Neural progenitor cell (in vitro differentiated cells): Measurements from ENCODE around the gene RNF217. TPM values are rescaled to one million over a fixed set of nuclear protein-coding genes. Genes with fewer than 3 reads are reported as not detected.
"Not testable (repeated sequence)": the region's sequence is repeated elsewhere in the genome, so short reads cannot be mapped to it uniquely, and the experiment has no call there.

Experiments used
- DNase-seq: peaks from one replicate; pipeline ENCODE4 v3.0.0-alpha.2; 2016; ENCODE audit warnings: low spot score
- H2AFZ ChIP-seq: fragments of 200-600 bp; sonication (generic); replicated peaks from 2 replicates; pipeline ENCODE4 v1.6.1; 2016; ENCODE audit warnings: antibody characterized with exemption
- H3F3A ChIP-seq: fragments of 200-600 bp; sonication (generic); 2 replicates; pipeline ENCODE4 v1.6.1; 2016; ENCODE audit warnings: antibody characterized with exemption, low read depth
- H3K27ac ChIP-seq: fragments of 200-600 bp; sonication (generic); 2 replicates; pipeline ENCODE4 v1.5.1; 2016; ENCODE audit warnings: mild to moderate bottlenecking
- H3K27me3 ChIP-seq: fragments of 200-600 bp; sonication (generic); 2 replicates; pipeline ENCODE4 v1.6.1; 2016; ENCODE audit warnings: mild to moderate bottlenecking, moderate library complexity
- H3K36me3 ChIP-seq: fragments of 200-600 bp; sonication (generic); 2 replicates; pipeline ENCODE4 v1.5.1; 2016
- H3K4me1 ChIP-seq: fragments of 200-600 bp; sonication (generic); 2 replicates; pipeline ENCODE4 v1.6.1; 2016; ENCODE audit warnings: mixed run types
- H3K4me2 ChIP-seq: fragments of 200-600 bp; sonication (generic); 2 replicates; pipeline ENCODE4 v1.6.1; 2016
- H3K4me3 ChIP-seq: fragments of 200-600 bp; sonication (generic); 2 replicates; pipeline ENCODE4 v1.5.1; 2016
- H3K79me2 ChIP-seq: fragments of 200-600 bp; sonication (generic); 2 replicates; pipeline ENCODE4 v1.6.1; 2016; ENCODE audit warnings: low read depth
- H3K9ac ChIP-seq: fragments of 200-600 bp; sonication (generic); 2 replicates; pipeline ENCODE4 v1.6.1; 2016
- H3K9me3 ChIP-seq: fragments of 200-600 bp; sonication (generic); 2 replicates; pipeline ENCODE4 v1.5.1; 2016; ENCODE audit warnings: low read depth
- H4K20me1 ChIP-seq: fragments of 200-600 bp; sonication (generic); 2 replicates; pipeline ENCODE4 v1.6.1; 2016; ENCODE audit warnings: low read depth
- H3K27ac Mint-ChIP-seq: 3 replicates; pipeline ENCODE4 v1.8.0; 2021; ENCODE audit warnings: mixed read lengths
- H3K27me3 Mint-ChIP-seq: 2 replicates; pipeline ENCODE4 v1.8.0; 2022; ENCODE audit warnings: low read depth, mild to moderate bottlenecking, inconsistent platforms, moderate library complexity, mixed read lengths; ENCODE audit not compliant: insufficient read depth
- H3K36me3 Mint-ChIP-seq: 3 replicates; pipeline ENCODE4 v1.8.0; 2021; ENCODE audit warnings: mixed read lengths
- H3K4me1 Mint-ChIP-seq: 3 replicates; pipeline ENCODE4 v1.8.0; 2021; ENCODE audit warnings: mixed read lengths
- H3K4me3 Mint-ChIP-seq: 3 replicates; pipeline ENCODE4 v1.8.0; 2021; ENCODE audit warnings: mild to moderate bottlenecking, moderate library complexity, mixed read lengths
- H3K9me3 Mint-ChIP-seq: 3 replicates; pipeline ENCODE4 v1.8.0; 2020; ENCODE audit warnings: mixed read lengths
- CTCF ChIP-seq: fragments of 200-600 bp; sonication (generic); IDR thresholded peaks from 2 replicates; pipeline ENCODE4 v1.5.1; 2017; ENCODE audit warnings: antibody characterized with exemption, mild to moderate bottlenecking
- EZH2 ChIP-seq: fragments of 200-600 bp; sonication (generic); IDR thresholded peaks from 2 replicates; pipeline ENCODE4 v1.6.1; 2017; ENCODE audit warnings: antibody characterized with exemption, mild to moderate bottlenecking, moderate library complexity
- EZH2phosphoT487 ChIP-seq: fragments of 200-600 bp; sonication (generic); IDR thresholded peaks from 2 replicates; pipeline ENCODE4 v1.6.1; 2017; ENCODE audit warnings: antibody characterized with exemption
- total RNA-seq: library from RNA; depleted of rRNA; stranded (reverse); fragments of >200 nt; gene quantifications from 2 replicates; pipeline ENCODE4 v1.2.3, GENCODE V29; 2015; ENCODE audit warnings: low replicate concordance

RNF217 gene
- 13.2 and 24.1 TPM in 2 replicates for total RNA-seq

GRCh38 chr6:124961777-124962638 is at the start of gene RNF217:
Gene RNF217, plus strand, starts transcription at chr6:124962437. Its CDS starts 108 bp downstream, at chr6:124962545.
- H3K27me3 ChIP-seq: no peaks in the 10 kb centered on the region

GRCh38 chr6:124913056-124913455 is 49.2 kb upstream of the RNF217 start:
- Histone ChIP-seq H3K9me3 (peaks cover 5% of the 10 kb centered on the region), H4K20me1 (no peaks in the 10 kb centered on the region), H3K4me2 (no peak overlapping the region), H3K27me3 (no peaks in the 10 kb centered on the region), H3K36me3 (no peaks in the 10 kb centered on the region), H3K4me1 (no peaks in the 10 kb centered on the region), H3K9ac (no peak overlapping the region), H3K79me2 (no peaks in the 10 kb centered on the region), H3F3A (no peaks in the 10 kb centered on the region), H3K27ac (no peak overlapping the region), H3K4me3 (no peak overlapping the region), H2AFZ (no peak overlapping the region)
- no peak for DNase-seq
- no peak overlapping the region for H3K4me3 Mint-ChIP-seq
- H3K36me3 Mint-ChIP-seq: no peaks in the 10 kb centered on the region
- no peaks in the 10 kb centered on the region for H3K27me3 Mint-ChIP-seq
- no peaks in the 10 kb centered on the region for H3K4me1 Mint-ChIP-seq
- H3K9me3 Mint-ChIP-seq: peaks cover 8% of the 10 kb centered on the region
- no peak overlapping the region for H3K27ac Mint-ChIP-seq
- TF ChIP-seq EZH2: no peak
- no peak for TF ChIP-seq EZH2phosphoT487
- TF ChIP-seq CTCF: no peak

More at GRCh38 chr6:124961777-124962638, at the start of gene RNF217:
- Histone ChIP-seq H3K36me3 (no peaks in the 10 kb centered on the region), H3K9me3 (no peaks in the 10 kb centered on the region), H3K79me2 (peaks cover 52% of the 10 kb centered on the region), H4K20me1 (peaks cover 5% of the 10 kb centered on the region), H3K9ac (peak within 1 kb of the TSS; percentile 42), H2AFZ (peak within 1 kb of the TSS; percentile 98), H3K4me3 (peak within 1 kb of the TSS; percentile 96), H3K27ac (no peak within 1 kb of the TSS), H3F3A (peaks cover 5% of the 10 kb centered on the region), H3K4me2 (peak within 1 kb of the TSS; percentile 93), H3K4me1 (peaks cover 14% of the 10 kb centered on the region)
- Mint-ChIP-seq H3K36me3 (peaks cover 4% of the 10 kb centered on the region), H3K9me3 (peaks cover 3% of the 10 kb centered on the region), H3K4me1 (peaks cover 32% of the 10 kb centered on the region), H3K4me3 (peak within 1 kb of the TSS; percentile 96), H3K27ac (peak within 1 kb of the TSS; percentile 96), H3K27me3 (peaks cover 4% of the 10 kb centered on the region)
- TF ChIP-seq CTCF: peak; percentile 14
- no peak for TF ChIP-seq EZH2
- peak; percentile 74 for DNase-seq

- no peak overlapping the region for H2AFZ ChIP-seq
- H3K9me3 Mint-ChIP-seq: peaks cover 29% of the 10 kb centered on the region
These were observed 44.5 kb upstream of the RNF217 start for GRCh38 chr6:124917769-124918168.

GRCh38 chr6:124919703-124920102 is 42.5 kb upstream of the RNF217 start:
- not testable (repeated sequence) for H4K20me1 ChIP-seq, H3F3A ChIP-seq, H3K4me3 Mint-ChIP-seq, H3K27me3 ChIP-seq, H3K4me3 ChIP-seq, H3K9ac ChIP-seq, H3K27ac Mint-ChIP-seq, H3K9me3 ChIP-seq, H3K79me2 ChIP-seq, H3K36me3 Mint-ChIP-seq, H3K36me3 ChIP-seq, H3K4me2 ChIP-seq, H3K4me1 ChIP-seq, H3K27ac ChIP-seq, DNase-seq, H3K27me3 Mint-ChIP-seq, H3K4me1 Mint-ChIP-seq, H2AFZ ChIP-seq
- H3K9me3 Mint-ChIP-seq: peaks cover 29% of the 10 kb centered on the region

More at GRCh38 chr6:124917769-124918168, 44.5 kb upstream of the RNF217 start:
- no peak for TF ChIP-seq EZH2phosphoT487
- TF ChIP-seq EZH2: no peak
- no peak for TF ChIP-seq CTCF
- Histone ChIP-seq H3K9ac (no peak overlapping the region), H3K36me3 (no peaks in the 10 kb centered on the region), H3K79me2 (no peaks in the 10 kb centered on the region), H4K20me1 (no peaks in the 10 kb centered on the region), H3K27ac (no peak overlapping the region), H3F3A (no peaks in the 10 kb centered on the region), H3K9me3 (no peaks in the 10 kb centered on the region), H3K4me1 (no peaks in the 10 kb centered on the region), H3K4me3 (no peak overlapping the region), H3K4me2 (no peak overlapping the region), H3K27me3 (no peaks in the 10 kb centered on the region)
- no peak overlapping the region for H3K27ac Mint-ChIP-seq
- H3K4me1 Mint-ChIP-seq: no peaks in the 10 kb centered on the region
- no peaks in the 10 kb centered on the region for H3K36me3 Mint-ChIP-seq
- no peak overlapping the region for H3K4me3 Mint-ChIP-seq
- H3K27me3 Mint-ChIP-seq: no peaks in the 10 kb centered on the region
- no peak for DNase-seq
